ENCODE results near the gene NDUFV1.
"Not testable (repeated sequence)": the region's sequence is repeated elsewhere in the genome, so short reads cannot be mapped to it uniquely, and the experiment has no call there.

GRCh38 chr11:67597458-67597857 lies 9.3 kb upstream of the NDUFV1 start:
- TF ChIP-seq, protein P1, sequence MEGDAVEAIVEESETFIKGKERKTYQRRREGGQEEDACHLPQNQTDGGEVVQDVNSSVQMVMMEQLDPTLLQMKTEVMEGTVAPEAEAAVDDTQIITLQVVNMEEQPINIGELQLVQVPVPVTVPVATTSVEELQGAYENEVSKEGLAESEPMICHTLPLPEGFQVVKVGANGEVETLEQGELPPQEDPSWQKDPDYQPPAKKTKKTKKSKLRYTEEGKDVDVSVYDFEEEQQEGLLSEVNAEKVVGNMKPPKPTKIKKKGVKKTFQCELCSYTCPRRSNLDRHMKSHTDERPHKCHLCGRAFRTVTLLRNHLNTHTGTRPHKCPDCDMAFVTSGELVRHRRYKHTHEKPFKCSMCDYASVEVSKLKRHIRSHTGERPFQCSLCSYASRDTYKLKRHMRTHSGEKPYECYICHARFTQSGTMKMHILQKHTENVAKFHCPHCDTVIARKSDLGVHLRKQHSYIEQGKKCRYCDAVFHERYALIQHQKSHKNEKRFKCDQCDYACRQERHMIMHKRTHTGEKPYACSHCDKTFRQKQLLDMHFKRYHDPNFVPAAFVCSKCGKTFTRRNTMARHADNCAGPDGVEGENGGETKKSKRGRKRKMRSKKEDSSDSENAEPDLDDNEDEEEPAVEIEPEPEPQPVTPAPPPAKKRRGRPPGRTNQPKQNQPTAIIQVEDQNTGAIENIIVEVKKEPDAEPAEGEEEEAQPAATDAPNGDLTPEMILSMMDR (IDR thresholded peaks at IDR 0.05), result not testable (repeated sequence)
- not testable (repeated sequence) for TF ChIP-seq POLR2A (IDR thresholded peaks at IDR 0.05)

All from right lobe of liver (tissue), 4 donors.